HepG2 (cell line): ENCODE data around the gene MYBPC3. TPM values are rescaled to one million over a fixed set of nuclear protein-coding genes. Genes with fewer than 3 reads are reported as not detected.

Source experiments
- ATAC-seq: fragments of 200-7000 bp; cut with Tn5 transposase; 3 replicates; pipeline ENCODE4 v1.9.1; 2020; ENCODE audit warnings: mild to moderate bottlenecking, moderate library complexity
- BruUV-seq: library from RNA; stranded (reverse); fragments of 400-500 nt; replicated peaks from 2 replicates; lab custom pipeline; 2021; lab: Mats Ljungman, UMichigan
- CTCF ChIA-PET: fragments of 300-600 bp; formaldehyde crosslinking; extraction: SDS; loops from one replicate; lab custom pipeline; 2021; ENCODE audit warnings: low total read pairs, inconsistent platforms, low intra/inter-chr PET ratio; lab: Yijun Ruan, JAX
- POLR2A ChIA-PET: fragments of 350-600 bp; sonication (Branson Sonifier 250); formaldehyde crosslinking; loops from one replicate; lab custom pipeline; 2020; ENCODE audit warnings: antibody characterized with exemption, inconsistent platforms; lab: Yijun Ruan, JAX
- DNase-seq: peaks from one replicate; pipeline ENCODE4 v3.0.0-alpha.2; 2015; ENCODE audit warnings: low spot score
- FAIRE-seq: peaks from 3 replicates; lab custom pipeline; 2011; peaks lifted over from hg19 to GRCh38; lab: Jason Lieb, UNC
- H2AFZ ChIP-seq: one replicate; pipeline ENCODE4 v1.6.1; 2011; ENCODE audit warnings: low read length, inconsistent platforms
- H3K27ac ChIP-seq: fragments of 300-600 bp; 3 replicates; pipeline ENCODE4 v1.8.0; 2011; ENCODE audit warnings: mixed run types, mild to moderate bottlenecking, mixed read lengths, low read length, inconsistent platforms; ENCODE audit not compliant: insufficient read depth; ENCODE audit errors: extremely low read length
- H3K27me3 ChIP-seq, 2 experiments: fragments of 200-600 bp in 1 of 2; 2 replicates in 1 of 2; 3 replicates in 1 of 2; pipeline versions ENCODE4 v1.6.0 to v1.8.0; 2011; ENCODE audit warnings: low read length in 2 of 2, mild to moderate bottlenecking in 2 of 2, moderate library complexity in 2 of 2, inconsistent platforms in 1 of 2; ENCODE audit not compliant: insufficient read depth in 2 of 2, control insufficient read depth in 1 of 2
- H3K36me3 ChIP-seq, 2 experiments: fragments of 200-600 bp in 1 of 2; replicated peaks in 1 of 2; 2 replicates in 1 of 2; 3 replicates in 1 of 2; pipeline versions ENCODE4 v1.5.1 to v1.8.0; 2011; ENCODE audit warnings: low read length in 2 of 2, inconsistent platforms in 1 of 2; ENCODE audit not compliant: insufficient read depth in 2 of 2, control insufficient read depth in 1 of 2
- H3K4me1 ChIP-seq: 2 replicates; pipeline ENCODE4 v1.5.1; 2012; ENCODE audit warnings: low read length, inconsistent platforms; ENCODE audit not compliant: insufficient read depth
- H3K4me2 ChIP-seq: 2 replicates; pipeline ENCODE4 v1.6.0; 2011; ENCODE audit warnings: low read depth, low read length, inconsistent platforms
- H3K4me3 ChIP-seq, 3 experiments: fragments of 200-600 bp in 1 of 3; sonication (generic), shearing (Covaris generic) in 1 of 3; replicated peaks in 1 of 3; 2 replicates each; pipeline ENCODE4 v1.5.1; 2011 to 2016; ENCODE audit warnings: low read length in 3 of 3, inconsistent platforms in 2 of 3, low read depth in 2 of 3, mild to moderate bottlenecking in 2 of 3, control low read depth in 1 of 3, mixed read lengths in 1 of 3; ENCODE audit not compliant: insufficient read depth in 1 of 3
- H3K79me2 ChIP-seq: one replicate; pipeline ENCODE4 v1.6.1; 2011; ENCODE audit warnings: low read length, inconsistent platforms; ENCODE audit not compliant: insufficient read depth
- H3K9ac ChIP-seq: 2 replicates; pipeline ENCODE4 v1.6.0; 2011; ENCODE audit warnings: mild to moderate bottlenecking, low read depth, low read length, inconsistent platforms; ENCODE audit not compliant: insufficient read depth
- H3K9me3 ChIP-seq: 2 replicates; pipeline ENCODE4 v1.5.1; 2012; ENCODE audit warnings: mild to moderate bottlenecking, low read length
- H4K20me1 ChIP-seq: 2 replicates; pipeline ENCODE4 v1.6.0; 2011; ENCODE audit warnings: inconsistent platforms, mild to moderate bottlenecking, low read length, moderate library complexity; ENCODE audit not compliant: insufficient read depth
- HMGXB4 ChIP-seq, 2 experiments: sonication (generic) in 1 of 2; formaldehyde crosslinking in 1 of 2; IDR thresholded peaks; 2 replicates each; pipeline versions ENCODE4 v1.4.0 to v1.6.1; 2018 to 2020; ENCODE audit warnings: missing genetic modification reagents in 2 of 2, borderline replicate concordance in 1 of 2, low read depth in 1 of 2, mild to moderate bottlenecking in 1 of 2, missing biosample characterization in 1 of 2
- KDM2A ChIP-seq: sonication (generic); formaldehyde crosslinking; IDR thresholded peaks from 2 replicates; pipeline ENCODE4 v1.4.0; 2020; ENCODE audit warnings: low read depth, missing genetic modification reagents, borderline replicate concordance
- PBX2 ChIP-seq: IDR thresholded peaks from 2 replicates; pipeline ENCODE4 v1.6.1; 2016; ENCODE audit warnings: control low read depth
- PPARG ChIP-seq: conservative IDR thresholded peaks from 2 replicates; pipeline ENCODE4 v1.6.1; 2016; ENCODE audit warnings: missing biosample characterization, missing genetic modification reagents
- ZBTB37 ChIP-seq: sonication (generic); formaldehyde crosslinking; IDR thresholded peaks from 2 replicates; pipeline ENCODE4 v1.4.0; 2020; ENCODE audit warnings: mild to moderate bottlenecking, missing genetic modification reagents
- ZKSCAN8 ChIP-seq: IDR thresholded peaks from 2 replicates; pipeline ENCODE4 v1.6.1; 2016; ENCODE audit warnings: borderline replicate concordance, missing genetic modification reagents, missing compliant biosample characterization
- ZNF343 ChIP-seq: sonication (generic); formaldehyde crosslinking; IDR thresholded peaks from 2 replicates; pipeline ENCODE4 v1.4.0; 2020; ENCODE audit warnings: mild to moderate bottlenecking, missing genetic modification reagents
- ZNF687 ChIP-seq: sonication (generic); formaldehyde crosslinking; IDR thresholded peaks from 2 replicates; pipeline ENCODE4 v1.5.1; 2020; ENCODE audit warnings: mild to moderate bottlenecking, missing genetic modification reagents, moderate library complexity
- ZNF704 ChIP-seq: sonication (generic); formaldehyde crosslinking; IDR thresholded peaks from 2 replicates; pipeline ENCODE4 v1.8.1; 2023; ENCODE audit warnings: mild to moderate bottlenecking, inconsistent platforms, moderate library complexity, missing genetic modification reagents, borderline replicate concordance
- WGBS: methylation state at CpG from one replicate; pipeline ENCODE4 v1.1.6; 2017; ENCODE audit warnings: low lambda C conversion rate; 5-methylcytosine and 5-hydroxymethylcytosine counted together
- in situ Hi-C: cut with HindIII; loops from 2 replicates; pipeline ENCODE4 v1.10.0; 2017; ENCODE audit warnings: low pct_unique_long_range_greater_than_20kb; ENCODE audit not compliant: extremely low pct_ligation_motif_present
- intact Hi-C: fragments of 100-400 bp; cut with micrococcal nuclease; formaldehyde crosslinking; loops from one replicate; pipeline ENCODE4 v1.10.0; 2022; ENCODE audit not compliant: unreplicated experiment
- polyA plus RNA-seq, 8 experiments: library from polyadenylated mRNA; depleted of rRNA in 3 of 8; stranded (reverse) in 7 of 8; unstranded in 1 of 8; fragments of >200 nt; fragmentation: Illumina TruSeq in 4 of 8; extraction: Trizol in 4 of 8; gene quantifications; 2 replicates each; pipeline versions ENCODE4 v1.2.1 to v1.2.3, GENCODE V29; 2011 to 2016; ENCODE audit warnings: low read depth in 4 of 8, missing spikeins in 1 of 8, mixed read lengths in 1 of 8; ENCODE audit not compliant: insufficient read depth in 1 of 8
- total RNA-seq, 5 experiments: library from RNA; depleted of rRNA; stranded (reverse); fragments of >200 nt; fragmentation: Illumina TruSeq; extraction: Trizol; gene quantifications; 2 replicates each; pipeline ENCODE4 v1.2.3, GENCODE V29; 2016; ENCODE audit warnings: low read depth in 1 of 5
- TF ChIP-seq, protein P1 (sequence below): IDR thresholded peaks from 2 replicates; pipeline ENCODE4 v1.6.1; 2012; ENCODE audit warnings: inconsistent platforms

Gene MYBPC3
- total and polyA plus RNA-seq, 2 of the 13 experiments (the other 11 are each of a cell fraction or from before 2014, with no cell fraction given) = not detected

DNA sequence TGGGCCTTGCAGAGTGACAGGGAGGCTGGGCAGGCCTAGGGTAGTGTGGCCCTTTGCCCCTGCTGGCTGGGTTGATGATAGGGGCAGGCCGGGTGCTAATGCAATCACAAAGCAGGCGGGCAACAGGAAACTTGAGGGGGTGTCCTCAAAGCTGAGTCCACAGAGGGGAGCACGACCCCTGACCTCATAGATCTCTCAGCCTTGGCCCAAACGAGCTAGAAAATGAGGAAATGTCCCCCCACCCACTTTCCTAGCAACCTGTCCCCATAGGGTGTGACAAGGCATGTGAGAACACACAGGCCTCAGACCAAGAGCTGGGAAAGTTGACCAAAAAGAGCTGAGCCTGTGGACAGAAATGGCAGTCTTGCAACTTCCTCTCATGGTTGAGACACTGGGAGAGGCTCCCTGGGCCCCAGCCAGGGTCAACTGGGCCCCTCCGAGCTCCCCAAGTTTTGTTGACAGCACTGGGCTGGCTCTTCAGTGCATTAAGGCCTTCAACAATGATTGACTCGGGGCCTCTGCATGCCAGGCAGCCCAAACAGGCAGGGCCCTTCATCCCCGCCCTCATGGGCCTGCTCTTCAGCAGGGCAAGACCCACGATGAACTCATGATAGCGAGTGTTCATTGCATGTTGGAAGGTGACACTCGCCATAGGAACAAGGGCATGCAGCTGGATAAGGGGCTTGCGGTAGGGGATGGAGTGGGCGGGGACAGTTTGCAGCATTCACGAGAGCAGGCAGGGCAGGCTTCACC is 35.6 kb upstream of the MYBPC3 start:
- Histone ChIP-seq H3K9ac (peak overlapping the region; percentile 52), H3K4me2 (peak overlapping the region; percentile 76), H3K36me3 (no peaks in the 10 kb centered on the region), H4K20me1 (no peaks in the 10 kb centered on the region), H2AFZ (peak overlapping the region; percentile 87), H3K4me3 (peak overlapping the region in 2 of 3 experiments; percentile 4 to 47; a peak in 1 of 6 replicates), H3K27me3 (peaks cover 0 to 9% of the 10 kb centered on the region in 2 experiments; a peak in 3 of 5 replicates), H3K27ac (no peak overlapping the region), H3K79me2 (no peaks in the 10 kb centered on the region), H3K4me1 (peaks cover 35% of the 10 kb centered on the region), H3K9me3 (no peaks in the 10 kb centered on the region)
- in situ Hi-C loops (no loop called here), intact Hi-C loops (no loop called here)
- no TSS peak for BruUV-seq
- FAIRE-seq (no peak), DNase-seq (no peak), ATAC-seq (peak; percentile 72)
- POLR2A ChIA-PET = interaction anchor here (0.9 to 1.2 kb wide), 4 partner anchors 12 to 50 kb away, joined by 3 to 5 read pairs (median 4); partner anchors contain the start of gene PSMC3
- CTCF ChIA-PET = no interaction called here
- 17% methylated on average over 8 of the region's 13 CpGs for WGBS
- TF ChIP-seq HMGXB4 (CRISPR knock-in tag; IDR thresholded peaks at IDR 0.05; ENCODE audit: borderline replicate concordance in 1 of 2, low read depth in 1 of 2) = 0 out of 4 replicates have a peak, but pooled peaks of 1 of the 2 experiments have one; percentile 21
- 0 out of 2 replicates have a peak, but pooled peaks have one; percentile 11 for TF ChIP-seq KDM2A
- no peak for TF ChIP-seq ZKSCAN8 (CRISPR knock-in tag)
- TF ChIP-seq ZNF343 (CRISPR knock-in tag) = 0 out of 2 replicates have a peak, but pooled peaks have one; percentile 63
- TF ChIP-seq ZNF704 (CRISPR knock-in tag) = no peak
- TF ChIP-seq ZNF687 (CRISPR knock-in tag) = peak; percentile 79
- TF ChIP-seq, protein P1, sequence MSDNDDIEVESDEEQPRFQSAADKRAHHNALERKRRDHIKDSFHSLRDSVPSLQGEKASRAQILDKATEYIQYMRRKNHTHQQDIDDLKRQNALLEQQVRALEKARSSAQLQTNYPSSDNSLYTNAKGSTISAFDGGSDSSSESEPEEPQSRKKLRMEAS = peak; percentile 43; the same call in 1 of the 2 replicates
- no peak for TF ChIP-seq ZBTB37 (CRISPR knock-in tag)
- TF ChIP-seq PPARG (CRISPR knock-in tag) = no peak
- TF ChIP-seq PBX2 (CRISPR knock-in tag) = peak; percentile 6; the same call in 1 of the 2 replicates
